GM10847 (cell line): ENCODE results near the gene KRT80.

Experiments
- POLR2A ChIP-seq: IDR thresholded peaks from 2 replicates; pipeline ENCODE4 v1.6.1; 2011; ENCODE audit not compliant: insufficient read length; ENCODE audit errors: extremely low read depth

Gene KRT80

DNA sequence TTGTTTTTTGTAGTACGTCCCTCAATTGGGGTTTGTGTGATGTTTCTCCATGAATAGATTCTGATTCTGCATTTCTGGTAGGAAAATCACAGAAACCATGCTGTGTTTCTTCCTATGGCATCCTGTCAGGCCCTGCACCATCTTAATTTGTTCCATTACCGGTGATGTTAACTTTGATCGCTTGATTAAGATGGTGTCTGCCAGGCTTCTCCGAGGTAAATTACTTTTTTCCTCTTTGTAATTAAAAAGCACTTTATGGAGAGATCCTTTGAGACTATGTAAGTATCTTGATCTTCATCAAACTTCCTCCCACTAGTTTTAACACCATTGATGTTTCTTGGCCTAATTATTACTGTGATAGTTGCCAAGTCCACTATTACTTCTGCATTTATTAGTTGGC lies 26.2 kb upstream of the KRT80 start:
- no peak for TF ChIP-seq POLR2A

DNA sequence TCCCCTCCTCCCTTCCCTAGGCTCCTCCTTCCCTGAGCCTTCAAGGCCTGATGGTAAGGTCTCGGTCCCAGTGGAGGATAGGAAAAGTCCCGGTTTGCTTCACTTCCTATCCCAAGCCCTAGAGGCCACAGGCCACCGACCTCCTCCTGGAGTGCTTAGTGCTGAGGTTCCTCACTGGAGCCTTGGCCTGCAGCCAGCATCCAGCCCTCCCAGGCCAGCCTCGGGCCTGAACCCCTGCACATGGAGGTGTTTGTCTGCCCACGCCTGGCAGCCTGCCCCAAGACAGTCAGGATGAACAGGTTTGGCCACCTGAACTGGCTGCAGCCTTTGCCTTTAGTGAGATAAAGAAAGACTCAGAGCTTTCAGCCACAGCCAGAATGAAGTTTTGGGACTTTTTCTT lies 25.4 kb upstream of the KRT80 start:
- no peak for TF ChIP-seq POLR2A

GRCh38 chr12:52216807-52217206 lies 25.0 kb upstream of the KRT80 start:
- no peak for TF ChIP-seq POLR2A

- TF ChIP-seq POLR2A: no peak
Measured at GRCh38 chr12:52216100-52216499, 24.3 kb upstream of the KRT80 start.

GRCh38 chr12:52215587-52216031 lies 23.8 kb upstream of the KRT80 start:
- no peak for TF ChIP-seq POLR2A

GRCh38 chr12:52214421-52214802 lies 22.6 kb upstream of the KRT80 start:
- TF ChIP-seq POLR2A: no peak

GRCh38 chr12:52213564-52214420 lies 22.0 kb upstream of the KRT80 start:
- TF ChIP-seq POLR2A: no peak

DNA sequence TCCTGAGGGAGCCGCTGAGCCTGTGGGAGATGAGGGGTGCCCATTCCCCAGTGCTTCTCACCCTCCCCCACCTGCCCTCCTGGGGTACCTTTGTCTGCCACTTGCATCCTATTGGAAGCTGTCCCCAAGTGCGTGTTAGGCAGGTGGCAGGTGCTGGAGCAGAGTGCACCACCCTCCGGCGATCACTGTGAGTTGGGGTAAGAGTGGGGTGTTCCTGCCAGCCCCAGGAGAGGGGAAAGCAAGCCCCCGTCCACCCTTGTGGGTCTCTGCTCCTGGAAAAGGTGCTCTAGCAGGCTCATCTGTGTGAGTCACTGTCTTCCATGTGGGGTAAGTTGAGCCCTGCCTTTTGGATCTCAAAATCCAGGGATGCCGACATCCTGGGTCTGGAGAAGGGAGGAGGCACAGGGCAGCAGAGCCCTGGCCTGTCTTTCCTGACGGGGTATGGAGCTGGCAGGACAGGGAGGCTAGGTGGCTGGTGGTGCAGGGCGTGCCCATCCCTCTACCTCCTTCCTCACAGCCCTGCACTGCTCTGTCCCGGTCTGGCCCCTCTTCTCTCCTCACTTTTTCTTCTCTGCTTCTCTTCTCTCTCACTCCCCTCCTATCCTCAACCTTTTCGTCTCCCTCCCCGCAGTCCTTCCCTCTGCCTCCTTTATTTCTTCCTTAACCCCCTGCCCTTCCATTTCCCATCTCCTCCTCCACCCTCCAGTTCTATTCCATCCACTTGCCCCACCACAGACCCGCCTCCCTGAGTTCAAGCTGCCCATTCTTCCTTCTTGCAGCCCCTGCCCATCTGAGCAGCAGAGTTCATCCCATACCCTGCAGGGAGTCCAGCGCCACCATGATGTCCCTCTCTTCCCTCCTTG lies 21.1 kb upstream of the KRT80 start:
- no peak for TF ChIP-seq POLR2A

GRCh38 chr12:52211716-52212585 lies 20.1 kb upstream of the KRT80 start:
- no peak for TF ChIP-seq POLR2A

GRCh38 chr12:52210925-52211650 lies 19.3 kb upstream of the KRT80 start:
- no peak for TF ChIP-seq POLR2A

- TF ChIP-seq POLR2A: no peak
Measured at GRCh38 chr12:52210186-52210924, 18.5 kb upstream of the KRT80 start.

DNA sequence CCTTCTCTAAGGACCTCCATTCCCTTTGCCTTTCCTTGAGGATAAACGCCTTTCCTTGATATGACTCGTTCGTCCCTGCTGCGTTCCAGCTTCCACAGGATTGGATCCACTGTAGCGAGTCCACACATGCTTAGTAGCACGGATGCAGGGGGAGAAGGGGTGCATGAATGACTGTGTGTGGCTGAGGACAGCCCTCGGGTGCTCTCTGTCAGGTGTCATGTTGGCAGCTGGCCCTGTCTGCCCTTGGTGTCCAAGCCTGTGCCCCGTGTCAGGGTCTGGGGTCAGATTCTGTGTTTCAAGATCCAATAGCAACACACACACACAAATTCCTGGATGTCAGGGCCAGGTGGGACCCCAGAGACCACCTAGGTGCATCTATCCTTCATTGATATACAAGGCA lies 17.5 kb upstream of the KRT80 start:
- TF ChIP-seq POLR2A: no peak

GRCh38 chr12:52208424-52209165 lies 16.8 kb upstream of the KRT80 start:
- TF ChIP-seq POLR2A: no peak
